Stimulated activated CD4-positive, alpha-beta T cell treated with anti-CD3 and anti-CD28 coated beads, Interleukin-1b, Interleukin-23, amount 100 ng/mL, for 48 hours (primary cell): ENCODE results near the gene CKS1B.
A peak's percentile ranks its signal among the peaks of the same experiment; 100 is the strongest.

Experiments
- DNase-seq: peaks from one replicate; pipeline ENCODE4 v3.0.0-alpha.2; 2020

The CKS1B gene

DNA sequence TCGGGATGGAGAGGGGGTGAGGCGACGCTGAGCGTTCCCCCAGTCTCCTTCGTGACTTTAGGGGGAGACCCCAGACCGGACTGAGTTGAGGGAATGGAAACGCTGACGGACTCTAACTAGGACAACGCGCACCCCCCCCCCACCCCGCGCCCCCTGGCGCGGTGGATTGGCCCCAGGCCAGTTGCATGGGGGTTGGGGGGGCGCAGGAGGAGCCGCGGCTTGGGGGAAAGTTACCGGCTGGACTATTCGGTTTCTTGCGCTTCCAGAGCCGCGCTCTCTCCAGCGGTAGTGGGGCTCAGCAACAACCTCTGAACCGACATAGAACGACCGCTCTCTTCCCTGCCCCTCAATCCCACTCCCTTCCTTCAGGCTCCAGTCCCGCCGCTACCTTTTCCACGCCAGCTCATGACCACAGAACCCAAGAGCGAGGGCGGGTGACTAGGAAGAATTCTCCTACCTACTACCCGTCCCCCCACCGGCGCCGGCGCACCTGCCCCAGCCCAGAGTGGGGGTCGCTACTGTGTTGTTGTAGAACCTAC lies 28.8 kb downstream of the CKS1B start:
- no peak for DNase-seq

DNA sequence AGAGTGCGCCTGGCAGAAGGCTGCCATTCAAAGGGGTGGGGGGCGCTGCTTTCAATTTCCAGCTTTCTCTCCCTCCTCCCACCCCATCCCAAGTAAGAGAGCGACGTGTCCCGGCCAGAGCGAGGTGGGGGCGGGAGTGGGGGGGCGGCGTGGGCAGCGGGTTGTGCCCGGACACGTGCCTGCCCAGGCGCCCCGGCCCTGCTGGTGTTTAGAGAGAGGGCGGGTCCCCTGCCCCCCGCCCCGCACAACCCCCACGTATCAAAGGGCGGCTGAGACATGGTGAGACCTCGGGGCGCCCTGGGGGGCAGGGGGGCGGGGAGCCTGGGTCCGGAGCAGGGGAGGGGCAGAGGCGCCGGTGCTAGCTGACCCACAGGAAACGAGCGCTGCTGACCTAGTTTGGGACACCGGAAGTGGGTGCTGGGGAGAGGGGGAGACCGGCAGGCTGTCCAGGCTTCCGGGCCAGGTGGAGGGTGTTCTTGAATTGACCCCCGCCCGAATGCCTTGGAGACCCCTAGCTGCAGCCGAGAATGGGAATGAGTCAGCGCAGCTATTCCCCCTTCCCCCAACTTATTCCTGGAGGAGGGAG lies 29.4 kb downstream of the CKS1B start:
- no peak for DNase-seq

DNA sequence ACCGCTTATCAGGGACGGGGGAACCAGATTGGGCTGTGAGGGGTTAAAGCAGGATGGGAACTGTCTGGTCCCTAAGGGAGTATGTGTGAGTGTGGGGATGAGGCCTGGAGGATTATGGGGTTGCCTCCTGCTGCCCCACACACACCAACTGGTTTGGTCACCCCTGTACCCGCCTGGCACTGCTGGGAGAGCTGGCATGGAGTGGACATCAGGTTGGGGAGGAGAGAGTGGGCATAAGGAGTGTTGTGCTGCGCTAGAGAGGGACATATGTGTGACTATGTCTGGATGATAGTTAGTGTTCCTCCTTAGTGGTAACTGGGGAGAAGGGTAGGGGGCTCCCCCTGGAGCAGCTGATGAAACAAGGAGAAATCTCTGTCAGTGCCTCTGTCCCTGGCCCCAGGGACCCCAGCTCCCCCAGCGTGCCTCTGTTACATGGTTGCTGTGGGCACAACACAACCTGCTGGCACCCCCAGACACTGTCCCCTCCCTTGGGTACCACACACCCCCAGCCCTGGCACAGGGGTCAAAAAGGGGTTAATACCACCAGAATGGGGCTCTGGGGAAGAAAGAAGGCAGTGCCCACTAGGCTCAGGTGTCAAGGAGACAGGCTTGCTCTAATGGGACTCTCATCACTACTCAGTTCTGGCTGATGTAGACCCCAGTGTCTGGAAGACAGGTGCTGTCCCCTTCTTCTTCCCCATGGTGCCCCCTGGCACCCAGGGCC lies 30.0 kb downstream of the CKS1B start:
- no peak for DNase-seq

DNA sequence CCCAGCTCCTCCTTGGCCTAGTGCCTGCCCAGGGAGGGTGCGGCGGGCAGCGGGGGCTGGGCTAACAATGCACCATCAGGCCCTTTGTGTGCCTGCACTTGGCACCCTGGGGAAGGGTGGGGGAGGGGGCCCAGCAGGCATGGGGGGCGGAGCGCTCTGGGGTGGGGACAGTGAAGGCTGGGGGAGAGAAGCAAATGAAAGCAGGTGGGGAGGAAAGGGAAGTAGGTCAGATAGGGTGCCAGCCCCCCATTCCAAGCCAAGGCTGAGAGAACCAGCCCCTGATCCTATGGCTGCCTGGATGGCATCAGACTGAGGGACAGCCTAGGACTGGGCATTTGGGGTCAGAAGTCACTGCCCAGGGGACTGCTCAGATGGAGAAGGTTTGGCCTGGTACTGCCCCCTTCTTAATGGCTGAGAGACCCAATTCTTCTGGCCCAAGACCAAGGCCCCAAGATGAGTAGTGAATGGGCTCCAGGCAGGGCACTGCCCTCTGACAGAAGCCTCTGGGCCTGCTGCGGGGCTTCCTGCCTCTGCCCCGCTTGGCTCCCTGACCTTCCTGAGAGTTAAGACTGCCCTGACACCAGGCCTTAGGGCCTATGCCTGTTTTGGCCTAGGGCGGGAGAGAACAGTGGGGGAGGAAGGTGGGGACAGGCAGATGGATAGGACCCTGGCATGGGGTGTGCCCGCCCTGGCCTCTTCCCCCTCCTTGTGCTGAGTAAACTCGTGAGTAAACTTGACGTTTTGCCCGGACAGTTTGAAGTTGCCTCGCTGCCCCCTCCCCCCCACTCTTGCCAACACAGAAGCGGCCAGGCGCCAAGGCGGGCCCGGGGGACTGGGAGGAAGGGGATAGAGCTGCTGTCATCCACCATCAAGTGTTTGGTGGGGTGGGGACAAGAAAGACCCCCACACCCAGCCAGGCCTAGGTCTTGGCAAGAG lies 30.9 kb downstream of the CKS1B start:
- DNase-seq, result no peak

DNA sequence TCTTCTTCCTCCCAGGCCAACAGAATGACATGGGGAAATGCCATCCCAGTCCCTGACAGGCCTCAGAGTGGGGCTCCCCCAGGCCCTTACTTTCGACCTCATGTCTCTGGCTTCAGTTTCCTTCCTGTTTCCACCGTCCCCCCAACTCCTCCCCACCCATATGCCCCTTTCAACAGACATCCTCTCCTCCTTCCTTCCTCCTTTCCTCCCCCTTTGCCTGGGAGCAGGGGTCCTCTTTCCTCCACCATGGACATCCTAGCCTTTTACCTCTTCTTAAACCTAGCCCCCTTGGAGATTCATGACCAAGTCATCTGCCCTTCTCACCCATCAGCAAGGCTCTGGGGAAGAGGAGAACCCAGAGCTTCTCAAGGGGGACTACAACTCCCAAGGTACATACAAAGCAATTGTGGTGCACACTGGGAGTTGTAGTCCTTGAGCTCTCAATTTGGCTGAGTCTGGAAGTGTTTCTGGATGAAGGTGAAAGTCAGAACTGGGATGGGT lies 32.2 kb downstream of the CKS1B start:
- no peak for DNase-seq

DNA sequence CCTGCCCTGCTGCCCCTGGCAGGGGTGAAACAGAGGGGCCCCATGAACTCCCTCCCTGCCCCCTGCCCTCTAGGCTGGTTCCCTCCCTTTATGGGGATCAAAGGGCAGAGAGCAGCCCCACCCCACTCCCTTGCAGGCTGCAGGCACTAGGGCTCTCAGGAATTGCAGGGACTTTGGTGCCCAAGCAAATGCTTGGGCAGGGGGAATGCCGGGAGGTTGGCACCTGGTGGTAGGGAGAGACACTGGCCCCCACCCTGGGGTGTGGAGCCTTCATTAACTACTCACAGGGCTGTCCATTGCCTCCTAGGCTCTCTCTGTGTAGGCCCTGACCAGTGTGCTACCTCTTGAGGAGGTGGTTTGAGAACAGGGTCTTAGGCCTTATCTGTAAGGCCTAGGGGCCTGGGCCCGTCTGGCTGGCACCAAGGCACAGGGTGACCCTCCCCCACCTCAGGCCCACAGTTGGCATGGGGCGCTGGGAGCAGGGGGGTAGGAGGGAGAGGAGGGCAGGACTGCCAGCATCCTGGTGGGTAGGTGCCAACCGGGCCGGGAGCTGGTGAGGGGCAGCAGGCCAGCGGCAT lies 32.9 kb downstream of the CKS1B start:
- DNase-seq, result no peak

DNA sequence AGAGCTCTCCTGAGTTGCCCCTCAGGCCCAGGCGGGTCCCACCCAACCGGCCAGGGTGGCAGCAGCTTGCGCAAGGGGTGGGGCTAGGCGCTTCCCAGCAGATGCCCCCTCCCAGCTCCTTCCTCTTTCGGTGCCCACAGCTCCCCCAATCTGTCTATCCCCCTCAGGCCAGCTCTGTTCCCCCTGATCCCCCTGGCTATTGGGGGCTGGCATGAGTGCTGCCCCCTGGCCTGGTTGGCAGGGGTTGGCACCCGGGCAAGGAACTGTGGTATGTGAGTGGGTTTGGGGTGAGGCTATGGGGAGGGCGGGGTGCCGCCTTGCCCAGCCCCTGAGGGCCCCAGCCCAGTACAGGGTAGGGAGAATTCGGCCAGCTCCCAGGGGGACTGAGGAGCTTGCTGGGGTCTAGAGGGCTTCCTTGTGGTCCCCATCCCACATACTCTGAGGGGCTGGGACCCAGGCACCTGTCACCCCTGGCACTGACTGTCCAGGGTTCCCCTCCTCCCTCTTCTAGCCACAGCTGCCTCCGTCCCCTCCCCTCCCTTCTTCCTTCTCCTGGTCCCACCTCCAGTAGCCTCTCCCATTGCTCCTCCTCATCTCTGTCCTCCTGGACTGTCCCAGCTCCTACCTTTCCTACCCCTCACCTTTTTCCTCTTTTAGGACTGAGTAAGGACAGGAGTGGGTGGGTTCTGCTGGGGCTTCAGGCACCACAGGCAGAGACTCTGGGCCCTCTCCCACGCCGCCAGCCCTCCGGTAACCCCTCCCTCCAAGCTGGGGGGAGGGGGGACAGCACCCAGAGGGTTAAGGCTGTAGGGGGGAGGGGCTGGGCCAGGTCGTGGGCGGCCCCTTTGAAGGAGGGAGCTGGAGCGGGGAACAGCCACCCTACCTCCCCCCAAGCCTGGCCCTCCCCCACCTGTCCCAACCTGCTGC lies 33.8 kb downstream of the CKS1B start:
- DNase-seq, result peak; percentile 81

DNA sequence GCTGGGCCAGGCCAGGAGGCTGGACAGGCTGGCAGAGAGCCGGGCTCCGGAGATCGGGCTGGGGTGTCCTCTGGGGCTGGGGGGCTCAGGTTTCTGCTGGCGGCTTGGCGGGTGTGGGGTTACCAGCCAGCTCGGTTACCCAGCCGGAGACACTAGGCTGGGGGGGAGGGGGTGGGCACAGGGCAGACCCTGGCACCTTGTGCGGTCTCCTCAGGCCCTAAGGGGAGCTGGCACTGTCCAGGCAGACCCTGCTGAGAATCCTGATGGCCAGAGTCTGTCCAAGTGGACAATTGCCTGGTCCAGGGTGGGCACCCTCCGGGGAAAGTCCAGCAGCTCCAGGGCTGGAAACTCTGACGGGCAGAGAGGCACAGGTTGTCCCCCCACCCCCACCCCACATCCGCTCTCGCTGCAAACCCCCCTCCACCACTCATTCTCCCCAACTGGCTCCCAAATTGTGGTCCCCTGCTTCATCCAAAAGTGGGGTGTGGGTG lies 34.8 kb downstream of the CKS1B start:
- DNase-seq, result no peak

DNA sequence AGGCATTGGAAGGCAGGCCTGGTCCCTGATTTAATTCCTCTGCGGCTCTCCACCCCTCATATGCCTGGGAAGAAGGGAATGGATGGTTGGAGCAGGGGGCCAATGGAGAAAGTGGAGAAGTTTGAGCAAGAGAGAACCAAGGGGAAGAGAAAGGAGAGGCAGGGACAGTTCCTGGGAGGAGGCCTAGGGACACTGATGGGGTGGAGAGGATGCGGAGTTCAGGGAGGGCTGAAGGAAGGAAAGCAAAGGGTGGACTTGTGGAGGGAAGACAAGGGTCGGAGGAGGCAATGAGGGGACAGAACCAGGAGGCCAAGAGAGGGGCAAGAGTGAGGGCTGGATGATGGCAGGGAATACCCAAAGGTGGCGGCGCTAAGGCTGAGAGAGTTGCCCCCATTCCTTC lies 35.3 kb downstream of the CKS1B start:
- DNase-seq, result no peak

DNA sequence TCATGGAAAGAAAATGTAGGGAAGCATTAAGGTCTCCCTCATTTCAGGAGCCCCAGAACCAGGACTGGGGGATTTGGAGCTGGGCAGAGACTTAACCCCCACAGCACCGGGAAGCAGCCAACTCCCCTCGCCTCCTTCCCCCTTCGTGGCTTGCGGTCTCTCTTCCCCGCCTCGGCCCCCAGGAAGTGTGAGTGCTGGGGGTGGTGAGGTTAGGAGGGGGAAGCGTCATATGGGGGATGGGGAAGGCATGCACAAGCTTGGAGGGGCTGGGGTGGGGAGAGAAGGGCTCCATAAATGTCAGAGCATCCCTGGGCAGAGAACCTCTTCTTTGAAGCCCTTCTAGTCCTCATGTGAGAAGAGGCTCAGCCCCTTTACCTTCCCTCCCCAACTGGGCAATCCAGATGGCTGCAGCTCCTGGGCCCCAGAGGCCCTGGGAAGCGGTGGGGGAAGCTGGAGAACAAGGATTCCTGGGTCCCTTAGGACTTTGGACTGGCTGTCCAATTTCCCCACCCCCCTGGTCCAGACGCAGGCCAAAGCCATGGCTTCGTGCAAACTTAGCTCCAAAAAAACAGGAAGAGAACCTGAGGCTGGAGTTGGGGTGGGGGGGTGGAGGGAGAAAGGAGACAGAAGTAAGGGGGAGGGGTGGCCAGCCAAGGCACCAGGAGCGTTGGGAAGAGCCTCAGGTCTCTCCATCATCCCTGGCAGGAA lies 35.9 kb downstream of the CKS1B start:
- DNase-seq, result no peak

DNA sequence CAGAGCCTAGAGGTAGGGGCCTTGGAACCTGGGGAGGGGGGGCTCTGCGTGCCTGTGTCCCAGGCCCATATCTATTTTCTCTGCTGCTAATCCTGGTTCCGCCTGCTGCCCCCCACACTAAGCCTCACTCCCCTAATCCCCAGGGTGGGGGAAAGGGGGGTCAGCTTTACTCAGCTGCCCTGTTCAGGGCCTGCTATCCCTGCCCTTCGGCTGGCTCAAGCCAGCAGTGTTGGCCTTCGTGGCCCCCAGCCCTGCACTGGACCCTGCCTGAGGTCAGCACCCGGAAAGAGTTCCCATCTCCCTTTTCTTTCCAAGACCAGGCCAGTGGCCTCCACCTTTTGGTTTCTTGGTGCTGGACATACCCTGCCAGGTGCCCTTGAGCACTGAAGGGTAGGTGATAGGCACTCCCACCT lies 36.5 kb downstream of the CKS1B start:
- no peak for DNase-seq

DNA sequence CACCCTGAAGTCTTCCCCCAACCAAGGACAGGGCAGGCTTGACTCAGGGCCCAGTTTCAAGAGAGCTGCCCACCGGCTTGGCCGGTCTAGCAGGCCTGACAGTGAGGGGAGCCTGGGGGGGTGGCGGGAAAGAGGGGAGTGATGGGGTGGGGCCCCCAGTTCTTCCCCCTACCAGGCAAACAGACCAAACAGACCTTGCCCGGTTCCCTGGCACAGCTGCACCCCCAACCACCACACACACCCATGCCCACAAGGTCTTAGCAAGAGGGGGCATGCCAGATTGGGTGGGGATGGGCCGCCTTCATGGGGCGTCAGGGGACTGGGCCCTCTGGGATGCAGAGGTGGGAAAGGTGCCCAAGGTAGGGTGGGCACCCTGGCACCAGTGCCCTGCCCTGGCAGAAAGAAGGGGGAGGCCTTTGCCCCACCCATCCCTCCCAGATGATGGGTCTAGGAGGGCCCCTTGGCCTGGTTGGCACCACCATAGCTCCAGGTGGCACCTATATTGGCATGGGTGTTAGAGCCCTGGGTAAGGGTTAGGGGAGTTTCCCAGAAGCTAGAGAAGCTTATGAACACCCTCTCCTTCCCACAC lies 37.0 kb downstream of the CKS1B start:
- no peak for DNase-seq

DNA sequence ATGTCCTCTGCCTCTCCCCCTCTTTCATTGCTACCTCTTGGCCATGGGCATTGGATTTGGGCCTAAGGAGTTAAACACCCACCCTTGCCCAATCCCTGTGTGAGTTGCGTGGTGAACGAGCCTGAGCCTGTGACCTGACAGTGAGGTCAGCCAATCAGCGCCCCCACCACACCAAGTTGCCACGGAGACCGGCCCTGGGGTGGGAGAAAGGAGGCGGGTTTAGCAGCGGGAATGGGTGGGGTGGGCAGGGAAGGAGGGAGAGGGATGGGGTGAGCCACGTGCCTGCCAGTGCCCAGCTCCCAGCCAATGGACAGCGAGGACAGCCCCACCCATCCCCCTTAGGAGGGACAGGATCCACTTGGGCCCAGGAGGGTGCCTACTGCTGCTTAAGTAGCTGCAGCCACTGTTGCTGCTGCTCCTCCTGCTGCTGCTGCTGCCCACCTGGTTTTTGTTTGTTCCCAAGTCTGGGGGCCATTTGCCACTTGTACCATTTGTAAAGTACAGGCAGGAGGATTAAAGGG lies 37.6 kb downstream of the CKS1B start:
- peak; percentile 60 for DNase-seq

DNA sequence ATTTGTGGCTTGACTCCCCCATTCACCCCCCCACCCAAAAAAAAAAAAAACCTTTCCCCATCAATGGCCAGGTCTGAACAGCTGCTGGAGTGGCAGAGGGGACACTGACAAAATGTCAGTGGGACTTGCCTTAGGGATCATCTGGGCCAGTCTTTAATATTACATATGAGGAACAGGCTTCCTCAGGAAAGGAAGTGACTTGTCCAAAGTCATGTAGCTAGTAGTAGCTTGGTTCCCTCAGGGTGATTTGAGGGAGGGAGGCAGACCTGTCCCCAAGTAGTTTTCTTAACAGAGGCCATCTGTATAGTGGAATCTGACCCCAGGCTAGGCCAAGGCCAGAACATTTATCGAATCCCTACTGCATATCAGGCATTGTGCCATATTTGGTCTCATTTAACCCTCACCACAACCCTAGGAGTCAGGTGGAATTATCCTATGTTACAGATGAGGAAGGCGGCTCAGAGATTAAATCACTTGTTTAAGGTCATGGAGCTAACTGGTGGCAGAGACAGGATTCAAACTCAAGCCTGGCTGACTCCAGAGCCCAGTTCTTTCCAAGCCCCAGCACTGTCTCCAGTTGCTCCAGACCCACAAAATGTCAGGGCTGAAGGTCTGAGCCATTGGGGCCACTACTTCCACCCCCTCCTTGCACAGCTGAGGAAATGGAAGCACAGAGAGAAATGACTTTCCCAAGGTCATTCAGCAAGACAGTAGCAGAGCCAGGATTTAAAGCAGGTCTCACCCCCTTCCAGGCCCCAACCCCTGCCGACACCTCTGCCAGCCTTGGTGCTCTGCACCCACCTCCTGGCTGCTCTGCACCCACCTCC lies 38.5 kb downstream of the CKS1B start:
- DNase-seq, result no peak

DNA sequence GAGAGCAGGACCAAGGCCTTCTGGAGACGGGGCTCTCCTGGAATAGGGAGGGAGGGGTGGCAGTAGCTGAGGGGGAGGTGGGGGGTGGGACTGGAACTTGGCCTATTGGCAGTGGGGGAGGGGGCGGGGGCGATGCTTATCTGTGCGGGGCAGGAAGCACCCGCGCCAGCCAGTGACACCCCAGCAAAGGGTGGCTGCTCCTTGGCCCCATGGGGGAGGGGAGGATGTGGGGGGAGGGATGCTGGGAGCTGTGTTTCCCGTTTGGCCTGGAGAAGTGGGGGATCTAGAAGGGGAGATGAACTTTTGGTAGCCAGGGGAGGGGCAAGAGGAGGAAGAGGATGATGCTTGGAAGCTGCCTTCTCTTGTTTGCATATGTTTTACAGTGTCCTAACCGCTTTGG lies 39.2 kb downstream of the CKS1B start:
- no peak for DNase-seq

DNA sequence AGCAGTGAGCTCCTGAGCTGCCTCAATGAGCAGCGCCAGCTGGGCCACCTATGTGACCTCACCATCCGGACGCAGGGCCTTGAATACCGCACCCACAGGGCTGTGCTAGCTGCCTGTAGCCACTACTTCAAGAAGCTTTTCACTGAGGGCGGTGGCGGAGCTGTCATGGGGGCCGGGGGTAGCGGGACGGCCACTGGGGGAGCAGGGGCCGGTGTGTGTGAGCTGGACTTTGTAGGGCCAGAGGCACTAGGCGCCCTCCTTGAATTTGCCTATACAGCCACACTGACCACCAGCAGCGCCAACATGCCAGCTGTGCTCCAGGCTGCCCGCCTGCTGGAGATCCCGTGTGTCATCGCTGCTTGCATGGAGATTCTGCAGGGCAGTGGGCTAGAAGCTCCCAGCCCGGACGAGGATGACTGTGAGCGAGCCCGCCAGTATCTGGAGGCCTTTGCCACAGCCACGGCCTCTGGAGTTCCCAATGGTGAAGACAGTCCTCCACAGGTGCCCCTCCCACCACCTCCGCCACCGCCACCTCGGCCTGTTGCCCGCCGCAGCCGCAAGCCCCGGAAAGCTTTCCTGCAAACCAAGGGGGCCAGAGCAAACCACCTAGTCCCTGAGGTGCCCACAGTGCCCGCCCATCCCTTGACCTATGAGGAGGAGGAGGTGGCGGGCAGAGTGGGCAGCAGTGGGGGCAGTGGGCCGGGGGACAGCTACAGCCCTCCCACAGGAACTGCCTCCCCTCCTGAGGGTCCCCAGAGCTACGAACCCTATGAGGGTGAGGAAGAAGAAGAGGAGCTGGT lies 40.4 kb downstream of the CKS1B start:
- no peak for DNase-seq

DNA sequence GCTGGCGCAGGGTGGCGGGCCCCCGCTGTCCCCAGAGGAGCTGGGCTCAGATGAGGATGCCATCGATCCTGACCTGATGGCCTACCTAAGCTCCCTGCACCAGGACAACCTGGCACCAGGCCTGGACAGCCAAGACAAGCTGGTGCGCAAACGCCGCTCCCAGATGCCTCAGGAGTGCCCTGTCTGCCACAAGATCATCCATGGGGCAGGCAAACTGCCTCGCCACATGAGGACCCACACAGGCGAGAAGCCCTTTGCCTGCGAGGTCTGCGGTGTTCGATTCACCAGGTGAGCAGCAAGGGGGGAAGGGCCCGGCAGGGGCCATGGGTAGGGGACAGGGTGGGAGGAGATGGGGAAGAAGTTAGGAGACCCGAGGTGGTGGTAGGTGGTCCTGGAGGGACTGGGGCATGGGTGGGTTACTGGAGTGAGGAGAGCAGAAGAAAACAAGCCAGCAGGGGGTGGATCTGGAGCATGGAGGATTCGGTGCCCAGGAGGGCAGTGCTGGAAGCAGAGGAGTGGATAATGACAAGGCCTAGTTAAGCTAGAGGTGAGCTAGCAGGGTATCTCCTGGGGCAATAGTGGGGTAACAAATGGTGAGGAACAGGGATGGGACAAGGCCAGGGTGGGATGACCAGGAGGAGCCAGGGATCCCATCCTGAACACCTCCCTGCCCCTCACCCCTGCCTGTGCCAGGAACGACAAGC lies 41.2 kb downstream of the CKS1B start:
- DNase-seq, result no peak
